Sciatic nerve (tissue), 1 donor: ENCODE results near the gene CYP4Z1. TPM values are rescaled to one million over a fixed set of nuclear protein-coding genes. Genes with fewer than 3 reads are reported as not detected.

Experiments
- total RNA-seq: library from RNA; stranded (reverse); fragmentation: NEBNext Ultra II Directional; extraction: Animal tissue kit (Norgen Biotek cat#: 25700); gene quantifications from one replicate; pipeline ENCODE4 v1.2.1, GENCODE V29; 2021
- donor health status: DM: no; HTN: no; CAD: no.

CYP4Z1 gene
- total RNA-seq, 1 donor from 2014 or later, result 3.5 TPM

Other genes starting within 250 kb of the CYP4Z1 start
- gene CYP4A11, start 125.8 kb upstream of the CYP4Z1 start, total RNA-seq, result 0.36 TPM
- gene CYP4X1, start 43.6 kb upstream of the CYP4Z1 start, total RNA-seq, result 24.3 TPM
- 0.58 TPM for gene CYP4A22, start 70.2 kb downstream of the CYP4Z1 start, total RNA-seq
- gene PDZK1IP1, start 122.8 kb downstream of the CYP4Z1 start, total RNA-seq, result 2.4 TPM
- gene TAL1, start 165.0 kb downstream of the CYP4Z1 start, total RNA-seq, result 13.6 TPM
- gene STIL, start 246.9 kb downstream of the CYP4Z1 start, total RNA-seq, result 1.7 TPM